Stimulated activated effector memory CD8-positive, alpha-beta T cell treated with anti-CD3 and anti-CD28 coated beads, Interleukin-12 subunit alpha, Interleukin-12 subunit beta, amount 100 ng/mL, for 72 hours (primary cell): ENCODE data around the gene CBFA2T2.
"Not testable (repeated sequence)": the region's sequence is repeated elsewhere in the genome, so short reads cannot be mapped to it uniquely, and the experiment has no call there.

ENCODE experiments used
- ATAC-seq: fragments of 150-1000 bp; cut with Tn5 transposase; 2 replicates; pipeline ENCODE4 v1.10.0; 2021
- DNase-seq, 2 donors: peaks; one replicate each; pipeline ENCODE4 v3.0.0; 2021 to 2022; ENCODE audit warnings: low spot score in 2 of 2
- H3K27ac Mint-ChIP-seq: one replicate; pipeline ENCODE4 v1.8.0; 2022; ENCODE audit warnings: mild to moderate bottlenecking, mixed read lengths
- H3K36me3 Mint-ChIP-seq: one replicate; pipeline ENCODE4 v1.8.0; 2022; ENCODE audit warnings: mild to moderate bottlenecking, mixed read lengths
- H3K4me1 Mint-ChIP-seq: one replicate; pipeline ENCODE4 v1.8.0; 2022; ENCODE audit warnings: mixed read lengths
- H3K4me3 Mint-ChIP-seq: one replicate; pipeline ENCODE4 v1.8.0; 2022; ENCODE audit warnings: mild to moderate bottlenecking, mixed read lengths
- H3K9me3 Mint-ChIP-seq: one replicate; pipeline ENCODE4 v1.8.0; 2022; ENCODE audit warnings: mixed read lengths

The CBFA2T2 gene

GRCh38 chr20:33563788-33564187 is 73.9 kb downstream of the CBFA2T2 start:
- ATAC-seq = no peak
- no peaks in the 10 kb centered on the region for H3K9me3 Mint-ChIP-seq

GRCh38 chr20:33566781-33567603 is 77.1 kb downstream of the CBFA2T2 start:
- Mint-ChIP-seq H3K4me1 (peaks cover 28% of the 10 kb centered on the region), H3K27ac (no peak overlapping the region), H3K36me3 (peaks cover 7% of the 10 kb centered on the region), H3K9me3 (no peaks in the 10 kb centered on the region), H3K4me3 (no peak overlapping the region)
- DNase-seq (no peak), ATAC-seq (no peak)

More at GRCh38 chr20:33563788-33564187, 73.9 kb downstream of the CBFA2T2 start:
- Mint-ChIP-seq H3K27ac (no peak overlapping the region), H3K4me3 (no peak overlapping the region), H3K4me1 (peaks cover 16% of the 10 kb centered on the region), H3K36me3 (peaks cover 7% of the 10 kb centered on the region)
- no peak for DNase-seq

- Mint-ChIP-seq H3K4me1 (peaks cover 31% of the 10 kb centered on the region), H3K36me3 (peaks cover 7% of the 10 kb centered on the region), H3K9me3 (no peaks in the 10 kb centered on the region), H3K27ac (no peak overlapping the region), H3K4me3 (no peak overlapping the region)
- ATAC-seq = no peak
- no peak for DNase-seq
Observed at GRCh38 chr20:33567949-33568348, 78.1 kb downstream of the CBFA2T2 start.

- peaks cover 7% of the 10 kb centered on the region for H3K36me3 Mint-ChIP-seq
- H3K9me3 Mint-ChIP-seq = no peaks in the 10 kb centered on the region
- no peak overlapping the region for H3K4me3 Mint-ChIP-seq
- H3K4me1 Mint-ChIP-seq = peaks cover 31% of the 10 kb centered on the region
- ATAC-seq (no peak), DNase-seq (no peak)
- H3K27ac Mint-ChIP-seq = no peak overlapping the region
Observed at GRCh38 chr20:33568378-33568777, 78.5 kb downstream of the CBFA2T2 start.

- ATAC-seq (no peak), DNase-seq (no peak)
- H3K4me1 Mint-ChIP-seq = peaks cover 31% of the 10 kb centered on the region
- H3K9me3 Mint-ChIP-seq = no peaks in the 10 kb centered on the region
- H3K4me3 Mint-ChIP-seq = no peak overlapping the region
- H3K27ac Mint-ChIP-seq = no peak overlapping the region
- peaks cover 5% of the 10 kb centered on the region for H3K36me3 Mint-ChIP-seq
Observed at GRCh38 chr20:33568868-33569801, 79.2 kb downstream of the CBFA2T2 start.

GRCh38 chr20:33569802-33570391 is 80.0 kb downstream of the CBFA2T2 start:
- H3K4me1 Mint-ChIP-seq = peaks cover 27% of the 10 kb centered on the region
- no peaks in the 10 kb centered on the region for H3K36me3 Mint-ChIP-seq
- no peak for DNase-seq
- ATAC-seq = no peak
- H3K4me3 Mint-ChIP-seq = no peak overlapping the region
- no peak overlapping the region for H3K27ac Mint-ChIP-seq
- no peaks in the 10 kb centered on the region for H3K9me3 Mint-ChIP-seq

- peak overlapping the region; percentile 64 for H3K27ac Mint-ChIP-seq
Observed at GRCh38 chr20:33570743-33571142, 80.8 kb downstream of the CBFA2T2 start.

GRCh38 chr20:33573268-33573667 is 83.4 kb downstream of the CBFA2T2 start:
- H3K4me1 Mint-ChIP-seq = peaks cover 27% of the 10 kb centered on the region
- H3K4me3 Mint-ChIP-seq, H3K36me3 Mint-ChIP-seq, ATAC-seq, H3K27ac Mint-ChIP-seq, H3K9me3 Mint-ChIP-seq, DNase-seq: not testable (repeated sequence)

More at GRCh38 chr20:33570743-33571142, 80.8 kb downstream of the CBFA2T2 start:
- H3K9me3 Mint-ChIP-seq = no peaks in the 10 kb centered on the region
- peaks cover 27% of the 10 kb centered on the region for H3K4me1 Mint-ChIP-seq
- ATAC-seq (no peak), DNase-seq (no peak)
- H3K36me3 Mint-ChIP-seq = no peaks in the 10 kb centered on the region
- no peak overlapping the region for H3K4me3 Mint-ChIP-seq

- H3K4me3 Mint-ChIP-seq = no peak overlapping the region
- no peaks in the 10 kb centered on the region for H3K9me3 Mint-ChIP-seq
- no peak overlapping the region for H3K27ac Mint-ChIP-seq
- ATAC-seq (no peak), DNase-seq (no peak)
- H3K36me3 Mint-ChIP-seq = no peaks in the 10 kb centered on the region
- peaks cover 14% of the 10 kb centered on the region for H3K4me1 Mint-ChIP-seq
Observed at GRCh38 chr20:33575282-33575681, 85.4 kb downstream of the CBFA2T2 start.

- Mint-ChIP-seq H3K27ac (no peak overlapping the region), H3K4me3 (no peak overlapping the region), H3K36me3 (peaks cover 6% of the 10 kb centered on the region), H3K4me1 (peaks cover 15% of the 10 kb centered on the region), H3K9me3 (no peaks in the 10 kb centered on the region)
- ATAC-seq (no peak), DNase-seq (no peak)
Observed at GRCh38 chr20:33576432-33577125, 86.7 kb downstream of the CBFA2T2 start.

- H3K4me3 Mint-ChIP-seq = no peak overlapping the region
- ATAC-seq (no peak), DNase-seq (no peak)
- peaks cover 7% of the 10 kb centered on the region for H3K36me3 Mint-ChIP-seq
- peaks cover 11% of the 10 kb centered on the region for H3K4me1 Mint-ChIP-seq
- no peak overlapping the region for H3K27ac Mint-ChIP-seq
- H3K9me3 Mint-ChIP-seq = no peaks in the 10 kb centered on the region
Observed at GRCh38 chr20:33578510-33578909, 88.6 kb downstream of the CBFA2T2 start.

GRCh38 chr20:33583143-33583542 is 93.2 kb downstream of the CBFA2T2 start:
- Mint-ChIP-seq H3K27ac (no peak overlapping the region), H3K4me3 (no peak overlapping the region), H3K4me1 (peaks cover 11% of the 10 kb centered on the region), H3K36me3 (peaks cover 7% of the 10 kb centered on the region), H3K9me3 (no peaks in the 10 kb centered on the region)
- no peak for DNase-seq
- ATAC-seq = no peak

GRCh38 chr20:33584976-33585375 is 95.1 kb downstream of the CBFA2T2 start:
- DNase-seq (no peak), ATAC-seq (no peak)
- Mint-ChIP-seq H3K4me1 (peaks cover 11% of the 10 kb centered on the region), H3K36me3 (peaks cover 7% of the 10 kb centered on the region), H3K4me3 (no peak overlapping the region), H3K27ac (no peak overlapping the region), H3K9me3 (no peaks in the 10 kb centered on the region)

GRCh38 chr20:33585413-33585812 is 95.5 kb downstream of the CBFA2T2 start:
- Mint-ChIP-seq H3K27ac (no peak overlapping the region), H3K4me1 (peaks cover 11% of the 10 kb centered on the region), H3K9me3 (no peaks in the 10 kb centered on the region), H3K36me3 (peaks cover 7% of the 10 kb centered on the region), H3K4me3 (no peak overlapping the region)
- no peak for DNase-seq
- no peak for ATAC-seq

GRCh38 chr20:33589059-33589458 is 99.2 kb downstream of the CBFA2T2 start:
- no peak for ATAC-seq
- Mint-ChIP-seq H3K4me3 (no peak overlapping the region), H3K9me3 (no peaks in the 10 kb centered on the region), H3K4me1 (peaks cover 6% of the 10 kb centered on the region), H3K36me3 (no peaks in the 10 kb centered on the region), H3K27ac (no peak overlapping the region)
- DNase-seq = no peak
